Breast epithelium (tissue), 3 donors: ENCODE data around the gene TBC1D30.

Experiments used
- POLR2A ChIP-seq: fragments of 450-650 bp; IDR thresholded peaks from one replicate; pipeline ENCODE4 v1.6.1; 2016; ENCODE audit warnings: antibody characterized with exemption, mild to moderate bottlenecking, moderate library complexity
- POLR2AphosphoS5 ChIP-seq, 3 donors: sonication (generic); formaldehyde crosslinking; IDR thresholded peaks; one replicate each; pipeline ENCODE4 v1.6.1; 2017; ENCODE audit warnings: antibody characterized with exemption in 3 of 3
- TF ChIP-seq, protein P1 (sequence below), 3 donors: fragments of 450-650 bp; IDR thresholded peaks; one replicate each; pipeline ENCODE4 v1.5.1; 2016 to 2017; ENCODE audit warnings: antibody characterized with exemption in 3 of 3, mild to moderate bottlenecking in 3 of 3, moderate library complexity in 3 of 3

DNA sequence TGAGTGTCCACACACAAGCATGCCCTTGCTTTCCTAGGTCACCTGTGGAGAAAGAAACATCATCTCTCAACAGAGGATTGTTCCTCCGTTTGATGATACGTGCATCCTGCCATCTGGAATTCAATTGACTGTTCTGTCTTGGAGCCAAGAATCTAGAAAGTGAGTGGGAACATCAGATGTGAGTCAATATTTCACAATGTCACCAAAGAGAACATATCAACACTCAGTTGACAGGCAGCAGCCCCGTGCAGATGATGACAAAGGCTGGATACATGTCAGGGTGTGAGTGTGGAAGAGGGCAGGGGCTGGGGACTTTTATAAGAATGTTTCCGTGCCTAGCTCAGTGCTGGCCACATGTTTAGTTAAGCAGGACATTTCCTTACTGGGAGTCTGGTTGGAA lies 76.1 kb downstream of the TBC1D30 start:
- TF ChIP-seq, protein P1, sequence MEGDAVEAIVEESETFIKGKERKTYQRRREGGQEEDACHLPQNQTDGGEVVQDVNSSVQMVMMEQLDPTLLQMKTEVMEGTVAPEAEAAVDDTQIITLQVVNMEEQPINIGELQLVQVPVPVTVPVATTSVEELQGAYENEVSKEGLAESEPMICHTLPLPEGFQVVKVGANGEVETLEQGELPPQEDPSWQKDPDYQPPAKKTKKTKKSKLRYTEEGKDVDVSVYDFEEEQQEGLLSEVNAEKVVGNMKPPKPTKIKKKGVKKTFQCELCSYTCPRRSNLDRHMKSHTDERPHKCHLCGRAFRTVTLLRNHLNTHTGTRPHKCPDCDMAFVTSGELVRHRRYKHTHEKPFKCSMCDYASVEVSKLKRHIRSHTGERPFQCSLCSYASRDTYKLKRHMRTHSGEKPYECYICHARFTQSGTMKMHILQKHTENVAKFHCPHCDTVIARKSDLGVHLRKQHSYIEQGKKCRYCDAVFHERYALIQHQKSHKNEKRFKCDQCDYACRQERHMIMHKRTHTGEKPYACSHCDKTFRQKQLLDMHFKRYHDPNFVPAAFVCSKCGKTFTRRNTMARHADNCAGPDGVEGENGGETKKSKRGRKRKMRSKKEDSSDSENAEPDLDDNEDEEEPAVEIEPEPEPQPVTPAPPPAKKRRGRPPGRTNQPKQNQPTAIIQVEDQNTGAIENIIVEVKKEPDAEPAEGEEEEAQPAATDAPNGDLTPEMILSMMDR (IDR thresholded peaks at IDR 0.05): no peak
- TF ChIP-seq POLR2AphosphoS5 (IDR thresholded peaks at IDR 0.05): no peak
- no peak for TF ChIP-seq POLR2A
